ENCODE data around the gene RBM38. TPM values are rescaled to one million over a fixed set of nuclear protein-coding genes. Genes with fewer than 3 reads are reported as not detected.

RBM38 gene
- total RNA-seq, 4 donors from 2014 or later, result 9.1 to 21.0 (median 13.3) TPM

DNA sequence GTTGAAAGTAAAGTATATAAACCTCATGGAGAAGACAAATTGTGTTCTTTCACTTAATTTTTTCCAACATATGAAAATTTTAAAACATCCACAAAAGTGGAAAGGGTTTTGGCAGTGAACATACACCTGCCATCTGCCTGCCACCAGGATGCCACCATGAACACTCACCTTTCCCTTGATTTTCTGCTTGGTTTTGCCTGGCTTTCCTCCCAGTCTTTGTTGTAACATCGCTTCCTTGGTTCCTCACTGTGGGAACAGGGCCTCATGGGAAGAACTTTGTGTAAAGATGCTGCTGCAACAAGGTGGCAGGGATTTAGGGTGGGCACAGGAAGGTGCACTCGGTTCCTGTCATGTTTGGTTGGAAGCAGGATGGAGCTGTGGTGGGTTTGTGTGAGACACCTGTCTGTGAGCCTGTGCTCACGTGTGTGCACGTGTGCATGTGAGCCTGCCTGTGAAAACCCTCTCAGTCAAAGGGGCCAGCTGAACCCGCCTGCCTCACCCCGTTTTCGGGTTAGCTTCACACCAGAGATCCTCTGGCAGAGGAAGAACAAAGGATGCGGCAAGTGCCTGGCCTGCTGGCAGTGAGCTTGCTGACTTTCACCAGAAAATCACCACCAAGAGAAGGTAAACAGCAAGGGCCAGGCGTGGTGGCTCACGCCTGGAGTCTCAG is 11.0 kb upstream of the RBM38 start:
- H3K4me3 ChIP-seq, result no peak overlapping the region
- no peak for DNase-seq
- WGBS, 2 donors, result 53 to 93% methylated on average over 4 of the region's 10 CpGs
- no peaks in the 10 kb centered on the region for H3K27me3 ChIP-seq
- H3K9me3 ChIP-seq, result no peaks in the 10 kb centered on the region
- no peak for TF ChIP-seq POLR2A (IDR thresholded peaks at IDR 0.05)
- TF ChIP-seq, protein P1, sequence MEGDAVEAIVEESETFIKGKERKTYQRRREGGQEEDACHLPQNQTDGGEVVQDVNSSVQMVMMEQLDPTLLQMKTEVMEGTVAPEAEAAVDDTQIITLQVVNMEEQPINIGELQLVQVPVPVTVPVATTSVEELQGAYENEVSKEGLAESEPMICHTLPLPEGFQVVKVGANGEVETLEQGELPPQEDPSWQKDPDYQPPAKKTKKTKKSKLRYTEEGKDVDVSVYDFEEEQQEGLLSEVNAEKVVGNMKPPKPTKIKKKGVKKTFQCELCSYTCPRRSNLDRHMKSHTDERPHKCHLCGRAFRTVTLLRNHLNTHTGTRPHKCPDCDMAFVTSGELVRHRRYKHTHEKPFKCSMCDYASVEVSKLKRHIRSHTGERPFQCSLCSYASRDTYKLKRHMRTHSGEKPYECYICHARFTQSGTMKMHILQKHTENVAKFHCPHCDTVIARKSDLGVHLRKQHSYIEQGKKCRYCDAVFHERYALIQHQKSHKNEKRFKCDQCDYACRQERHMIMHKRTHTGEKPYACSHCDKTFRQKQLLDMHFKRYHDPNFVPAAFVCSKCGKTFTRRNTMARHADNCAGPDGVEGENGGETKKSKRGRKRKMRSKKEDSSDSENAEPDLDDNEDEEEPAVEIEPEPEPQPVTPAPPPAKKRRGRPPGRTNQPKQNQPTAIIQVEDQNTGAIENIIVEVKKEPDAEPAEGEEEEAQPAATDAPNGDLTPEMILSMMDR (IDR thresholded peaks at IDR 0.05), result no peak
- intact Hi-C loops (cut with DNase I), result loop anchor here (5.0 kb wide), 1 partner anchor 117 kb away; no protein-coding TSS in a partner anchor
- no peaks in the 10 kb centered on the region for H3K4me1 ChIP-seq
- H3K36me3 ChIP-seq, result peaks cover 0 to 29% (median 23%) of the 10 kb centered on the region in 3 donors
- H3K27ac ChIP-seq, result no peak overlapping the region

DNA sequence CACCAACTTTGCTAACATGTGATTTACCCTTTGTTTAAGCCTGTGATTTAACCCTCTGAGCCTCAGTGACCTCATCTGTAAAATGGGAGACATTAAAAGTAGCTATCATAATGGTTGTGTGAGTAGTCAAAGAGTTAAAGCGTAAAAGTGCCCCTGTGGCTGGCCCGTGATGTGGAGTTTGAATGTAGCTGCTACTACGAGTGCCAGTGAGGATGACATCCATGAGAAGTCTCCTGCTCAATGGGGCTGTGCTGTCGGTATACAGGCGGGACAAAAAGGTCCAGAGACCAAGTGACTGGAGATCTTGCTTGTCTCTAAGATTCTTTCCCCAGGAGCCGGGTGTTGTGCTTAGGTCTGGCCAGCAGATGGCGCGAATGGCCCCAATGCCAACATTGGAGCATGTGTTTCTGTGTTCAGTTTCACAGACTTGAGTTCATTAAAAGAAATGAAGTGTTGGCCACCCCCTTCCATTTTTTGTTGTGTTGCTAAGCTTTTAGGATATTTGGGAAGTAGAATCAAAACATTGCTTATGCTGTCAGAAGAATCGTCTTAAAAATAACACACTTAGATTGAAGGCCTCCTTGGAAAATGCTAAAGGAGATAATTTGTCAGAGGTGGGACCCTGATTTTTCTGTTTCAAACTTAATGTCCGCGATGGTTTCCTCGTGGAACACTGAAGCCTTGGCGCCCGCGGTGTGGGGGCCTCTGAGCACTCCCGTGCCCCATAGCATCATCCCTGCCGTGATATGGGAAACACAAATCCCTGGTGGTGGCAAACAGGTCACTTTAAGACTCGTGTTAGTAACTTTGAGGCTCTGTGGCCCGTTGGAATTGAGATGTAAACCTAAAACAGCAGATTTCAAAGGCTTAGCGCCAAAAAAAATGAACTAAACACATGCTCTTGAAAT is 9.3 kb upstream of the RBM38 start:
- Histone ChIP-seq H3K4me3 (no peak overlapping the region), H3K27ac (no peak overlapping the region), H3K36me3 (peaks cover 0 to 27% (median 15%) of the 10 kb centered on the region in 3 donors), H3K9me3 (no peaks in the 10 kb centered on the region), H3K4me1 (no peaks in the 10 kb centered on the region), H3K27me3 (no peaks in the 10 kb centered on the region)
- WGBS, 2 donors, result 42 to 49% methylated on average over 18 to 20 of the region's 20 CpGs
- TF ChIP-seq POLR2A (IDR thresholded peaks at IDR 0.05), result no peak
- TF ChIP-seq, protein P1 (IDR thresholded peaks at IDR 0.05), result peak; percentile 86 to 94 (median 92)
- intact Hi-C loops (cut with DNase I), result loop anchor here (5.0 kb wide), 1 partner anchor 115 kb away; no protein-coding TSS in a partner anchor
- DNase-seq, result no peak

DNA sequence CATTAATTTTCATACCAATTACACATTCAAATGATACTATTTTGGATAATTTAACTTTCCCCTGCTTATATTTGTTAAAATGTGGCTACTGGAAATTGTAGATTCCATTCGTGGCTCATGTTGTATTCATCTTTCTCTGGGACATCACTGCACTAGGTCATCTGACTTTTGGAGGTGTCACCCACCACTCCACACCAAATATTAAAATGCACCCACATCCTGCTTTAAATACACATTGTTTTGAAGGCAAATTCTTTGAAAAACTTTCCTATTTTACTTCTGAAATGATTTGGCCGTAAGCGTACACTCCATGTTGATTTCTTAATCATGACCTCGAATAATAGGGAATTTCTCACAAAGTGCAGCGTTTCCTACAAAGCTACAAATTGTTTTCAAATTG is 8.7 kb upstream of the RBM38 start:
- DNase-seq, result no peak
- intact Hi-C loops (cut with DNase I), result loop anchor here (5.0 kb wide), 1 partner anchor 115 kb away; no protein-coding TSS in a partner anchor
- Histone ChIP-seq H3K36me3 (peaks cover 0 to 27% (median 9%) of the 10 kb centered on the region in 3 donors), H3K27me3 (no peaks in the 10 kb centered on the region), H3K4me3 (no peak overlapping the region), H3K4me1 (no peaks in the 10 kb centered on the region), H3K9me3 (no peaks in the 10 kb centered on the region), H3K27ac (no peak overlapping the region)
- TF ChIP-seq, protein P1 (IDR thresholded peaks at IDR 0.05), result no peak
- TF ChIP-seq POLR2A (IDR thresholded peaks at IDR 0.05), result no peak
- WGBS, 2 donors, result 73 to 87% methylated on average over 5 of the region's 5 CpGs

DNA sequence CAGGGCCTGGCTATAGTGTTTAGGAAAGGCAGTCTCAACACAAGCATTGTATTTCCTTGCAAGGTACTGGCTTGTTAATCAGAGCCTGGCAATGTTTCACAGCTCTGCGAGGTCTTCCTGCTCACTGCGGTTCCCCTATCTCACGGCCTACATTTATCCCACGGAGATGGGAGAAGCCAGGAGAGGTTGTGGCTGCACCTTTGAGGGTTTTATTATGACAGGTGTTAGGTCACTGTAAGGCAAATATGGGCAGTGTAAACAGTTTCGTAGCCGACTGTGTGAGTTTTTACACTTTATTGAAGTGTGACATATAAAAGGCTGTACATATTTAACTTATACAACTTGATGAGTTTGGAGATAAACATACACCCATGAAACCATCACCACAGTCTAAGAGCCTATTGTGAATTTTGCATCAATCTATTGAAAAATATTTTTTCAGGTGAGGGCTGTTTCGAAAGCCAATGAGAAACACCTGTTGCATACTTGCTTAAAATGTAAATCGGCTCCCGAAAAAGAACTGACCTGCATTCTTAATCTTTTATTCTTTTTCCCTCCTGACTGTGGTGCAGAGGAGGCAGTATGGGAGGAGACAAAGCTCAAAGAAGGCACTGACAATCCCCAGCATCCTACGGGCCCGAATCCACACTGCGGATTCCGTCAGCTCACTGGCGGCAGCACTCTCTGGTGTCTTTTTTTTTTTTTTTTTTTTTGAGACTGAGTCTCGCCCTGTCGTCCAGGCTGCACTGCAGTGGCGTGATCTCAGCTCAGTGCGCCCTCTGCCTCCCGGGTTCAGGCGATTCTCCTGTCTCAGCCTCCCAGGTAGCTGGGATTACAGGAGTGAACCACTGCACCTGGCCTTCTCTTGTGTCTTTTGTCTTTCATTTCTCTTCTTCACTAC is 7.5 kb upstream of the RBM38 start:
- Histone ChIP-seq H3K4me1 (peaks cover 0 to 2% (median 0%) of the 10 kb centered on the region in 3 donors), H3K9me3 (no peaks in the 10 kb centered on the region), H3K36me3 (peaks cover 0 to 27% (median 0%) of the 10 kb centered on the region in 3 donors), H3K27me3 (no peaks in the 10 kb centered on the region), H3K4me3 (no peak overlapping the region), H3K27ac (no peak overlapping the region)
- WGBS, 2 donors, result 86 to 87% methylated on average over 20 of the region's 20 CpGs
- TF ChIP-seq POLR2A (IDR thresholded peaks at IDR 0.05), result no peak
- TF ChIP-seq, protein P1 (IDR thresholded peaks at IDR 0.05), result no peak
- intact Hi-C loops (cut with DNase I), result loop anchor here (5.0 kb wide), 1 partner anchor 114 kb away; no protein-coding TSS in a partner anchor
- DNase-seq, result no peak

All from esophagus squamous epithelium (tissue), 5 donors.